BJ (cell line): ENCODE data around the gene EXOC3. TPM values are rescaled to one million over a fixed set of nuclear protein-coding genes. Genes with fewer than 3 reads are reported as not detected.

ENCODE experiments used
- CTCF ChIA-PET: fragments of 350-600 bp; formaldehyde crosslinking; extraction: SDS; loops from one replicate; lab custom pipeline; 2021; ENCODE audit warnings: antibody characterized with exemption, inconsistent platforms; lab: Yijun Ruan, JAX
- POLR2A ChIA-PET: fragments of 300-600 bp; sonication (Branson Sonifier 250); formaldehyde crosslinking; extraction: SDS; loops from one replicate; lab custom pipeline; 2021; ENCODE audit warnings: antibody characterized with exemption; lab: Charles Lee
- DNase-seq: peaks from one replicate; pipeline ENCODE4 v3.0.0-alpha.2; 2011; ENCODE audit warnings: low read depth
- H3K27me3 ChIP-seq: 2 replicates; pipeline ENCODE4 v1.6.0; 2011; ENCODE audit warnings: low read length; ENCODE audit not compliant: control insufficient read depth, insufficient read depth
- H3K36me3 ChIP-seq: 2 replicates; pipeline ENCODE4 v1.5.1; 2011; ENCODE audit warnings: low read length; ENCODE audit not compliant: control insufficient read depth, insufficient read depth
- H3K4me3 ChIP-seq: 2 replicates; pipeline ENCODE4 v1.5.1; 2011; ENCODE audit warnings: low read depth, mild to moderate bottlenecking, control low read depth, low read length
- CTCF ChIP-seq: IDR thresholded peaks from 2 replicates; pipeline ENCODE4 v1.5.1; 2011; ENCODE audit warnings: low read depth, mild to moderate bottlenecking, control low read depth, inconsistent platforms, low read length, moderate library complexity; ENCODE audit not compliant: insufficient read depth
- polyA plus RNA-seq: library from polyadenylated mRNA; depleted of rRNA; stranded (reverse); fragments of >200 nt; gene quantifications from 2 replicates; pipeline ENCODE4 v1.2.3, GENCODE V29; 2011

The EXOC3 gene
- polyA plus RNA-seq, 1 experiment = 32.1 TPM

GRCh38 chr5:459562-460272 is 16.7 kb downstream of the EXOC3 start:
- DNase-seq = no peak
- POLR2A ChIA-PET = no interaction called here
- CTCF ChIA-PET = interaction anchor here (0.8 kb wide), 1 partner anchor 10 kb away, joined by 3 read pairs; no protein-coding TSS in a partner anchor
- H3K4me3 ChIP-seq = no peak overlapping the region
- no peaks in the 10 kb centered on the region for H3K27me3 ChIP-seq
- peaks cover 32% of the 10 kb centered on the region for H3K36me3 ChIP-seq
- no peak for TF ChIP-seq CTCF

DNA sequence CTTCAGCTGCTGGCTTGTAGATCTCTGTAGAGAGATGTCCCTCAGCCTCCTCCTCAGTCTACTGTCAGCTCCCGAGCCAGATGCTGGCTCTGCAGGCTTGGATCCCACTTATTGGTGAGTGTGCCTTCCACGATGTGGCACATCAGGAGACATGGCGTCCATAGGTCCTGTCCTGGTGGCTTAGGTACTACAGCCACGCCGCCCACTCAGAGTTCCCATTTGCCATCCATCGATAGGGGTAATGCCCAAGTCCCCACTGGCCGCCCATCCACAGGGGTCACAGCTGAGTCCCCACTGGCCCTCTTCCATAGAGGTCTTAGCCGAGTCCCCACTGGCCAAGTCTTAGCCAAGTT is 17.3 kb downstream of the EXOC3 start:
- CTCF ChIA-PET = no interaction called here
- DNase-seq = no peak

DNA sequence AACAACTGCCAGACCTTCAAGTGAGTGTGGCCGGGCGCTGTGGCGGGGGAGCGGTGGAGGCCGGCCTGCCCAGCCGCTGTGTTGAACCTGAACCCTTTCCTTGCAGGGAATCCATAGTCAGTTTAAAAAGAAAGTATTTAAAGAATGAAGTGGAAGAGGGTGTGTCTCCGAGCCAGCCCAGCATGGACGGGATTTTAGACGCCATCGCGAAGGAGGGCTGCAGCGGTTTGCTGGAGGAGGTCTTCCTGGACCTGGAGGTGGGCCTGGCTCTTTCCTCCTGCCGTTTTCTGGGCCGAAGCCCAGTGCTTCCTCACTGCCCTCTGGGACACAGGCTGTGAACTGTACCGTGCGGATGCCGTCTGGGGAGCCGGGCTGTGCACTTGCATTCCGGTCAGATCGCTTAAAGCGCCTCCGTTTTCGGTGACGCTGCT is 19.1 kb downstream of the EXOC3 start:
- POLR2A ChIA-PET = no interaction called here
- Histone ChIP-seq H3K4me3 (no peak overlapping the region), H3K36me3 (peaks cover 40% of the 10 kb centered on the region), H3K27me3 (no peaks in the 10 kb centered on the region)
- CTCF ChIA-PET = no interaction called here
- no peak for DNase-seq
- TF ChIP-seq CTCF = no peak

More for the DNA sequence above, 17.3 kb downstream of the EXOC3 start:
- peaks cover 34% of the 10 kb centered on the region for H3K36me3 ChIP-seq
- no peaks in the 10 kb centered on the region for H3K27me3 ChIP-seq
- no peak for TF ChIP-seq CTCF
- POLR2A ChIA-PET = no interaction called here
- H3K4me3 ChIP-seq = no peak overlapping the region

GRCh38 chr5:463301-463700 is 20.3 kb downstream of the EXOC3 start:
- no peak for TF ChIP-seq CTCF
- ChIA-PET POLR2A (no interaction called here), CTCF (no interaction called here)
- H3K27me3 ChIP-seq = no peaks in the 10 kb centered on the region
- peaks cover 33% of the 10 kb centered on the region for H3K36me3 ChIP-seq
- H3K4me3 ChIP-seq = no peak overlapping the region
- DNase-seq = no peak

- peaks cover 33% of the 10 kb centered on the region for H3K36me3 ChIP-seq
- DNase-seq = no peak
- TF ChIP-seq CTCF = no peak
- ChIA-PET POLR2A (no interaction called here), CTCF (no interaction called here)
- H3K4me3 ChIP-seq = no peak overlapping the region
- no peaks in the 10 kb centered on the region for H3K27me3 ChIP-seq
Observed at GRCh38 chr5:463952-464351, 21.0 kb downstream of the EXOC3 start.
